HG03378 (cell line): ENCODE data around the gene PITPNC1.
"Not testable (repeated sequence)": the region's sequence is repeated elsewhere in the genome, so short reads cannot be mapped to it uniquely, and the experiment has no call there.

Experiments
- ATAC-seq: cut with Tn5 transposase; IDR thresholded peaks from one replicate; pipeline ENCODE4 v1.9.1; 2021; ENCODE audit warnings: mild to moderate bottlenecking, moderate library complexity; ENCODE audit not compliant: unreplicated experiment

PITPNC1 gene

GRCh38 chr17:67430515-67430914 is 53.4 kb downstream of the PITPNC1 start:
- not testable (repeated sequence) for ATAC-seq

GRCh38 chr17:67431249-67432015 is 54.4 kb downstream of the PITPNC1 start:
- ATAC-seq = peak; percentile 50

DNA sequence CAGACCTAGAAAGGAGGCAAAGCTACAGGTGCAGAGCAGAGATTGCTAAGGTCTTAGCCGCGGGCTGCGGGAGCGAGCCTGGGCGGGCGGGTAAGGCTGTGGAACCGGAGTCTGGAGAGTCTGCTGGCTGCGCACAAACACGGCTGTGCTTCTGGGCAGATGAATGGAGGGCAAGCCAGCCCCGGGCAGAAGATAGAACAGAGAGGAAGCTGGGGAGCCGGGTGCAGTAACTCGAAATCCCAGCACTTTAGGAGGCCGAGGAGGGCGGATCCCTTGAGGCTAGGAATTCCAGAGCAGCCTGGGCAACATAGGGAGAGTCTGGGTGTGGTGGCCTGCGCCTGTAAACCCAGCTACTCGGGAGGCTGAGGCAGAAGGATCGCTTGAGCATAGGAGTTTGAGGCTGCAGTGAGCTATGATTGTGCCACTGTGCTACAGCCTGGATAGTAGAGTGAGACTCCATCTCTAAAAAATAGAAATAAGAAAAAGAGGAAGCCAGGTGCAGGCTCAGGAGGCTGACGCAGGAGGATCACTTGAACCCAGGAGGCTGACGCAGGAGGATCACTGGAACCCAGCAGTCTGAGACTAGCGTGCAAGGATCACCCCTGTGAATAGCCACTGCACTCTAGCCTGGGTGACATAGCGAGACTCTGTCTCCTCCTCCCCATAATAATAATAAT is 56.3 kb downstream of the PITPNC1 start:
- no peak for ATAC-seq

DNA sequence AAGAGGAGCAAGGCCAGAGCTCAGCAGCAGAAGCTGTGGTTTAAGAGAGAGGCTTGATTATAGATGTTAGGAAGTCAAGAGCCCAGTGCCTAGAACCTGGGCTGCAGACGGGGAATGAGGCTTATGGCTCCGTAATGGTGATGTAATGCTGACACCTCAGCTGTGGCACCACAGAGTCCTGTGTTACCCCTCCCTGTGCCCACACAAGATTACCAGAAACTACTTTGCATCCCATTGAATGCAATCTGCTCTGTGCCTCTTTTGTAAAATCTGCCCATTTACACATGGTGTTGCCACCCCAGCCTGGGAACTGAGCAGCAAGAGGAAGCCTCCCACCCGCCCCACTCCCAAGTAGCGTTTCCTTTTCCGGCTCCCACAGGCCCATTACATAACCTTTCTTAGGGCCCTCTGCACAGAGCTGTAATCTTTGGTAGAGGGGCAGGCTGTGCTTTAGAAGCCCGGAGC is 57.0 kb downstream of the PITPNC1 start:
- no peak for ATAC-seq

DNA sequence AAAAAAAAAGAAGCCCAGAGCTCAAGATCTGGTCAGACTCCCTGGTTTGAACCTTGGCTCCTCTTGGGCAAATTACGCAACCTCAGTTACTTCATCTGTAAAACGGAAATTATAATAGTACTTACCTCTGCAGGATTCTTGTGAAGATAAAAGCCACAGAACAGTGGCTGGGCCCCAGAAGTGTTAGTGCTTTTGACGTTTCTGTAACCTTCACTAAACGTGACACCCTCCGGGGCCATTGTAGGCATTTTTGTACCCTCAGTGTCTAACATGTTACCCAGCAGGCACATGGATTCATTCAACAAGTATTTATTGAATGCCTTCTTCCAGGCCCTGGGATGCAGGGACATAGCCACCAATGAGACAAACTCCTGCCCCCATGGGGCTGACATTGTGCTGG is 58.0 kb downstream of the PITPNC1 start:
- ATAC-seq = no peak

GRCh38 chr17:67435786-67436185 is 58.7 kb downstream of the PITPNC1 start:
- ATAC-seq = no peak

DNA sequence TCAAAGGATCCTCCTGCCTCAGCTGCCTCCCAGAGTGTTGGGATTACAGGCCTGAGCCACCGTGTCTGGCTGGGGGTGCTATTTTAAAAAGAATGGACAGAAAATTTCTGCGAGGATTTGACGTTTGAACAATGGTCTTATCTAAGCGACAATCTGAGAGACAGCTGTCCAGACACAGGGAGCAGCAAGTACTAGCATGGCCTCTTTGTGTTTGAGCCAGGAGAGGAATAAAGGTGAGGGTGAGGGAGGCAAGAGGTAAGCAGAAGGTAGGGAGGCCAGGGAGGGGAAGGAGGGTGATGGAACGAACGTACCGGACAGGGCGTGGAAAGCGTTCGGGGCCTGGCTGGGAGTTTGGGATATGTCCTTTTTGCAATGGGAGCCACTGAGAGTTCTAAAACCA is 59.2 kb downstream of the PITPNC1 start:
- ATAC-seq = no peak

- ATAC-seq = no peak
Measured at GRCh38 chr17:67438667-67439066, 61.6 kb downstream of the PITPNC1 start.

DNA sequence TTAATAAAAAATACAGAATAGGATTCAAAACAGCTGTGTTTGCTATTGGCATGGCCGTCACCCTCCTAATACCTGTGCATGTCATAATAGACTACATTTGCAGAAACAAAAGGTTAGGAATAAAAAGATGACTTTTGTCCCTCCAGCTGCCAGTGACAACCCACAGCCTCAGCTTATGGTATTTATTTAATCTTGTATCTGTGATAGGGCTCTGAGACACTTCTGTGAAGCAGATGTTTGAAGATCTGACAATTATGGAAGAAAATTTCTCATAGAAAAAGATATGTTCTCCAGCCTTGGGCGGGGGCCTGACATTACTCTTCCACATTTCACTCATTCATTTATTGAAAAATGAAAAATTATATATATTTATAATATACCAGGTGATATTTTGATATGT is 62.2 kb downstream of the PITPNC1 start:
- ATAC-seq = no peak

GRCh38 chr17:67440277-67441051 is 63.4 kb downstream of the PITPNC1 start:
- no peak for ATAC-seq

- no peak for ATAC-seq
Measured at GRCh38 chr17:67441052-67441895, 64.2 kb downstream of the PITPNC1 start.

GRCh38 chr17:67441896-67442219 is 64.8 kb downstream of the PITPNC1 start:
- ATAC-seq = no peak

- ATAC-seq = no peak
Measured at GRCh38 chr17:67442787-67443624, 65.9 kb downstream of the PITPNC1 start.

DNA sequence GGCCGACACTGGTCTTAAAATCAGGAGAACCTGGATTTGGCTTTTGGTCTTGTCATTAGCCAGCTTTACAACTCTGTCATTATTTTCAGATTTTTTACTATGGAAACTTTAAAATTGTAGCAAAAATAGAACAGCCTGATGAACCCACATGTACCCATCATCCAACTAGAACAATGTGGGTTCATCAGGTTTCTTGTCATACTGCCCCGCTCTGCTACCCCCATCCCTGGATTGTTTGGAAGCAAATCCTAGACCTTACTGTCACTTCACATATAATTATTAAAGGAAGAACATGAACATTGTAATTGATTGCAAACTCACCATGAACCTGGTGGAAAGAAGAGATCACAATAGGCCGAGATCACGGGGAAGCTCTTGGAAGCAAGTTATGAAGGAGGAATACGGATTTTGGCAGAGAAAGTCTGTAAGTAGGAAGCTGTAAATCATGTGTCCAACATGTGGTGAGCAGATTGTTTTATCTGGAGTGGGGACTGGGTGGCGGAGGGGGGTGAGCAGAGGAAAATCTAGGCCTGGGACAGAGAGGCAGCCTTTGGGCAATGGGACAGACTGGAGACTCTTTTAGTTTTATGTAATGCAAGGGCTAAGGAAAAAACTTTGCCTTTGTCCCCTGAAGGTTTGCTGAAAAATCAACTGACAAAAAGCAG is 67.0 kb downstream of the PITPNC1 start:
- ATAC-seq = no peak

GRCh38 chr17:67448449-67448848 is 71.4 kb downstream of the PITPNC1 start:
- ATAC-seq = no peak

GRCh38 chr17:67449065-67449464 is 72.0 kb downstream of the PITPNC1 start:
- no peak for ATAC-seq

GRCh38 chr17:67449845-67450755 is 73.0 kb downstream of the PITPNC1 start:
- no peak for ATAC-seq
